GM10847 (cell line): Measurements from ENCODE around the gene DBN1.

Experiments
- POLR2A ChIP-seq: IDR thresholded peaks from 2 replicates; pipeline ENCODE4 v1.6.1; 2011; ENCODE audit not compliant: insufficient read length; ENCODE audit errors: extremely low read depth

The DBN1 gene

DNA sequence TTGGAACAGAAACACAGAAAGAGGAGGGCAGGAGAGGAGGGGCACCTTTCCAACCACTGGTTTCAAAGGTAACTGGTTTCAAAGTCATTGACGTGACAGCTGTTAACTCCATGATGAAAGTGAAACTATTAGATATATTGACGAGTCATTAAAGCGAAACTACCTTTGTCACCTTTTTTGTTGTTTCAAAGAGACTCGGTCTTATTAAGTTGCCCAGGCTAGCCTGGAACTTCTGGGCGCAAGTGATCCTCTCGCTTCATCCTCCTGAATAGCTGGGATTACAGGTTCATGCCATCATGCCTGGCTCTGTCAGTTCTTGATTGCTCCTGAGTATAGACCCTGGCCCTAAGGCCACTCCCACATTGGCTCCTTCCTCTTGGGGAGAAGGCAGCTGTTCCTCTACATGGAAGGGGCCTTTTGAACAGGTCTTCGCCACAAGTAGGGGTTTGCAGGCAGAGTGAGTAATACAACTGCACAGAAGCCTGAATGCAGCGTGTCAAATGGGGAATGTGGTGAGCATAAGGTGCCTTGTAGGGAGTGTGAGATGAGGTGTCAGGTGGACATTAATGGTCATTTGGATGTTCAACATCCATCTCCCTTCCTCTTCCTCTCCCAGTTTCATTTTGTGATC, 60.7 kb downstream of the DBN1 start:
- TF ChIP-seq POLR2A: no peak

GRCh38 chr5:177410575-177410974, 62.9 kb downstream of the DBN1 start:
- no peak for TF ChIP-seq POLR2A

- TF ChIP-seq POLR2A: no peak
Observed at GRCh38 chr5:177409043-177409801, 64.2 kb downstream of the DBN1 start, which contains the start of gene F12. Gene F12, minus strand, starts transcription at chr5:177409564. Its CDS starts 37 bp downstream, at chr5:177409527.
